Parathyroid adenoma (tissue), 2 donors: ENCODE measurements around the gene ZNF3.

Source experiments
- H2AFZ ChIP-seq: fragments of 300-600 bp; sonication (generic); one replicate; pipeline ENCODE4 v1.7.0; 2017; ENCODE audit warnings: antibody characterized with exemption, mild to moderate bottlenecking
- H3K27ac ChIP-seq: fragments of 300-600 bp; sonication (generic); one replicate; pipeline ENCODE4 v1.7.0; 2017
- H3K27me3 ChIP-seq: fragments of 300-600 bp; sonication (generic); one replicate; pipeline ENCODE4 v1.7.0; 2017; ENCODE audit warnings: low read length; ENCODE audit not compliant: control insufficient read depth, insufficient read depth
- H3K36me3 ChIP-seq: fragments of 300-600 bp; sonication (generic); one replicate; pipeline ENCODE4 v1.7.0; 2017; ENCODE audit warnings: low read length; ENCODE audit not compliant: control insufficient read depth, insufficient read depth
- H3K4me1 ChIP-seq: fragments of 300-600 bp; sonication (generic); one replicate; pipeline ENCODE4 v1.7.0; 2017; ENCODE audit warnings: control low read depth
- H3K4me2 ChIP-seq: fragments of 300-600 bp; sonication (generic); one replicate; pipeline ENCODE4 v1.7.0; 2017; ENCODE audit warnings: low read length
- H3K4me3 ChIP-seq: fragments of 300-600 bp; sonication (generic); one replicate; pipeline ENCODE4 v1.7.0; 2017; ENCODE audit warnings: low read depth, low read length
- H3K79me2 ChIP-seq: fragments of 300-600 bp; sonication (generic); one replicate; pipeline ENCODE4 v1.7.0; 2017; ENCODE audit warnings: control low read depth
- H3K9ac ChIP-seq: fragments of 300-600 bp; sonication (generic); one replicate; pipeline ENCODE4 v1.7.0; 2017; ENCODE audit warnings: mild to moderate bottlenecking
- H3K9me3 ChIP-seq: fragments of 300-600 bp; sonication (generic); one replicate; pipeline ENCODE4 v1.7.0; 2017; ENCODE audit warnings: low read length; ENCODE audit not compliant: control insufficient read depth
- TF ChIP-seq, protein P1 (sequence below): fragments of 300-600 bp; sonication (generic); IDR thresholded peaks from one replicate; pipeline ENCODE4 v1.7.0; 2017; ENCODE audit warnings: antibody characterized with exemption, mild to moderate bottlenecking
- donor health status: primary hyperparathyroidism.

The ZNF3 gene

GRCh38 chr7:100088621-100089457 is 7.3 kb upstream of the ZNF3 start, which contains the start of gene COPS6:
COPS6 (plus strand) TSS chr7:100088969; CDS start chr7:100088991, 22 bp downstream.
- H2AFZ ChIP-seq = peak within 1 kb of the TSS; percentile 85
- no peaks in the 10 kb centered on the region for H3K27me3 ChIP-seq
- H3K9ac ChIP-seq = peak within 1 kb of the TSS; percentile 48
- H3K4me1 ChIP-seq = peaks cover 11% of the 10 kb centered on the region
- H3K27ac ChIP-seq = peak within 1 kb of the TSS; percentile 87
- no peaks in the 10 kb centered on the region for H3K36me3 ChIP-seq
- H3K79me2 ChIP-seq = no peaks in the 10 kb centered on the region
- peak within 1 kb of the TSS; percentile 88 for H3K4me2 ChIP-seq
- no peaks in the 10 kb centered on the region for H3K9me3 ChIP-seq
- H3K4me3 ChIP-seq = peak within 1 kb of the TSS; percentile 71
- TF ChIP-seq, protein P1, sequence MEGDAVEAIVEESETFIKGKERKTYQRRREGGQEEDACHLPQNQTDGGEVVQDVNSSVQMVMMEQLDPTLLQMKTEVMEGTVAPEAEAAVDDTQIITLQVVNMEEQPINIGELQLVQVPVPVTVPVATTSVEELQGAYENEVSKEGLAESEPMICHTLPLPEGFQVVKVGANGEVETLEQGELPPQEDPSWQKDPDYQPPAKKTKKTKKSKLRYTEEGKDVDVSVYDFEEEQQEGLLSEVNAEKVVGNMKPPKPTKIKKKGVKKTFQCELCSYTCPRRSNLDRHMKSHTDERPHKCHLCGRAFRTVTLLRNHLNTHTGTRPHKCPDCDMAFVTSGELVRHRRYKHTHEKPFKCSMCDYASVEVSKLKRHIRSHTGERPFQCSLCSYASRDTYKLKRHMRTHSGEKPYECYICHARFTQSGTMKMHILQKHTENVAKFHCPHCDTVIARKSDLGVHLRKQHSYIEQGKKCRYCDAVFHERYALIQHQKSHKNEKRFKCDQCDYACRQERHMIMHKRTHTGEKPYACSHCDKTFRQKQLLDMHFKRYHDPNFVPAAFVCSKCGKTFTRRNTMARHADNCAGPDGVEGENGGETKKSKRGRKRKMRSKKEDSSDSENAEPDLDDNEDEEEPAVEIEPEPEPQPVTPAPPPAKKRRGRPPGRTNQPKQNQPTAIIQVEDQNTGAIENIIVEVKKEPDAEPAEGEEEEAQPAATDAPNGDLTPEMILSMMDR = peak; percentile 9

DNA sequence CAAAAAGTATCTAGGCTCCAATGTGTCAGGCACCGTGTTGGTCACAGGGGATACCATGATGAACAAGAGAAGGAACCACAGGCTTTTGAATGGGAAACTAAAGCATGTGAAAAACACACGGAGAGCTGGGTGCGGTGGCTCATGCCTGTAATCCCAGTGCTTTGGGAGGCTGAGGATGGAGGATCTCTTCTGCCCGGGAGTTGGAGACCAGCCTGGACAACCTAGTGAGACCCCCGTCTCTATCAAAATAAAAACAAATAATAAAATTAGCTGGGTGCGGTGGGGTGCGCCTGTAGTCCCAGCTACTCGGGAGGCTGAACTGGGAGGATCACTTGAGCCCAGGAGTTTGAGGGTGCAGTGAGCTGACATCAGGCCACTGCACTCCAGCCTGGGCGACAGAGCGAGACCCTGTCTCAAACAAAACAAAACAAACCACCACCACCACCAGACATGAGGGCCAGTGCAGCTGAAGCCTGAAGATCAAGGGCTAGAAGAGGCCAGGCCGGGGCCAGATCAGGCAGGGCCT is 6.6 kb upstream of the ZNF3 start:
- peaks cover 11% of the 10 kb centered on the region for H3K4me1 ChIP-seq
- TF ChIP-seq, protein P1 = no peak
- peak overlapping the region; percentile 87 for H3K27ac ChIP-seq
- no peaks in the 10 kb centered on the region for H3K79me2 ChIP-seq
- H3K9ac ChIP-seq = peak overlapping the region; percentile 48
- peak overlapping the region; percentile 88 for H3K4me2 ChIP-seq
- H3K27me3 ChIP-seq = no peaks in the 10 kb centered on the region
- H3K4me3 ChIP-seq = peak overlapping the region; percentile 71
- no peaks in the 10 kb centered on the region for H3K36me3 ChIP-seq
- H3K9me3 ChIP-seq = no peaks in the 10 kb centered on the region
- peak overlapping the region; percentile 85 for H2AFZ ChIP-seq

DNA sequence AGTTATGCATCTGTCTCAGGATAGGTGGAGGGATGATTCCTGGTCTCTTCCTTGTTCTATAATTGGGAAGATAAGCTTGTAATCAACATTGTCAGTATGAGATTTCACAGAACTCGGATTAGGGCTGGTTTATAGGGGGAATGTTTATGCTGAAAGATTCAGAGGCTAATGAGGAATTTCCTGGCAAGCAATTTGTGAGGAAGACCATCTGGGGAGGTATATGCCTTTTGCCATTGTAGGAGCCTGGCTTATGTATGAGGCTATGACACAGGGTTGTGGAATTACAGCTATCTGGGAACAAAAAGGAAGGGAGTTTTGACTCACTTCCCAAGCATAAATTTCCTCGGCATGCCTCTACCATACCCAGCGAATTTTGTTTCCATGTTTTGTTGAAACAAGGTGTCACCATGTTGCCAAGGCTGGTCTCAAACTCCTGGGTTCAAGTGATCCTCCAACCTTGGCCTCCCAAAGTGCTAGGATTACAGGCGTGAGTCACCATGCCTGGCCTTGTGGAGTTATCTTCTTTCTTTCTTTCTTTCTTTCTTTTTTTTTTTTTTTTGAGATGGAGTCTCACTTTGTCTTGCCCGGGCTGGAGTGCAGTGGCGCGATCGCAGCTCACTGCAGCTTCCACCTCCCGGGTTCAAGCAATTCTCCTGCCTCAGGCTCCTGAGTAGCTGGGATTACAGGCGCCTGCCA is 5.7 kb upstream of the ZNF3 start:
- Histone ChIP-seq H3K4me1 (peaks cover 18% of the 10 kb centered on the region), H3K4me2 (no peak overlapping the region), H3K36me3 (no peaks in the 10 kb centered on the region), H3K9me3 (no peaks in the 10 kb centered on the region), H3K9ac (no peak overlapping the region), H3K27ac (no peak overlapping the region), H3K79me2 (no peaks in the 10 kb centered on the region), H2AFZ (no peak overlapping the region), H3K27me3 (no peaks in the 10 kb centered on the region), H3K4me3 (no peak overlapping the region)
- TF ChIP-seq, protein P1 = no peak

GRCh38 chr7:100085515-100085914 is 4.0 kb upstream of the ZNF3 start:
- H3K36me3 ChIP-seq = no peaks in the 10 kb centered on the region
- H3K4me2 ChIP-seq = no peak overlapping the region
- no peak overlapping the region for H2AFZ ChIP-seq
- no peak overlapping the region for H3K27ac ChIP-seq
- no peak overlapping the region for H3K9ac ChIP-seq
- H3K4me1 ChIP-seq = peaks cover 19% of the 10 kb centered on the region
- TF ChIP-seq, protein P1 = no peak
- no peak overlapping the region for H3K4me3 ChIP-seq
- H3K27me3 ChIP-seq = no peaks in the 10 kb centered on the region
- peaks cover 7% of the 10 kb centered on the region for H3K79me2 ChIP-seq
- no peaks in the 10 kb centered on the region for H3K9me3 ChIP-seq
